Brain pericyte (primary cell): ENCODE measurements around the gene KCNJ3.

Source experiments
- DNase-seq: peaks from one replicate; pipeline ENCODE4 v3.0.0-alpha.2; 2012; ENCODE audit warnings: low read depth, low spot score

Gene KCNJ3

GRCh38 chr2:154698296-154698720 is at the start of gene KCNJ3:
Gene KCNJ3, plus strand, starts transcription at chr2:154698695. Its CDS starts 81 bp downstream, at chr2:154698776.
- no peak for DNase-seq

- DNase-seq, result no peak
Measured at GRCh38 chr2:154655499-154655898, 43.0 kb upstream of the KCNJ3 start.

GRCh38 chr2:154658854-154659253 is 39.6 kb upstream of the KCNJ3 start:
- DNase-seq, result no peak

- no peak for DNase-seq
Measured at GRCh38 chr2:154664248-154664647, 34.2 kb upstream of the KCNJ3 start.

GRCh38 chr2:154670083-154670482 is 28.4 kb upstream of the KCNJ3 start:
- DNase-seq, result no peak

- no peak for DNase-seq
Measured at GRCh38 chr2:154673694-154674093, 24.8 kb upstream of the KCNJ3 start.

GRCh38 chr2:154677401-154677800 is 21.1 kb upstream of the KCNJ3 start:
- DNase-seq, result no peak

GRCh38 chr2:154681741-154682140 is 16.8 kb upstream of the KCNJ3 start:
- no peak for DNase-seq

- no peak for DNase-seq
Measured at GRCh38 chr2:154686162-154686561, 12.3 kb upstream of the KCNJ3 start.

- no peak for DNase-seq
Measured at GRCh38 chr2:154688373-154688772, 10.1 kb upstream of the KCNJ3 start.

- no peak for DNase-seq
Measured at GRCh38 chr2:154689158-154689557, 9.3 kb upstream of the KCNJ3 start.

GRCh38 chr2:154692927-154693326 is 5.6 kb upstream of the KCNJ3 start:
- DNase-seq, result no peak

- no peak for DNase-seq
Measured at GRCh38 chr2:154693741-154694340, 4.7 kb upstream of the KCNJ3 start.

GRCh38 chr2:154694881-154695280 is 3.6 kb upstream of the KCNJ3 start:
- no peak for DNase-seq

- no peak for DNase-seq
Measured at GRCh38 chr2:154696369-154696768, 2.1 kb upstream of the KCNJ3 start.

- DNase-seq, result no peak
Measured at GRCh38 chr2:154696810-154697417, 1.6 kb upstream of the KCNJ3 start.

- no peak for DNase-seq
Measured at GRCh38 chr2:154697418-154698252, 860 bp upstream of the KCNJ3 start.

- DNase-seq, result no peak
Measured at GRCh38 chr2:154698721-154699574, 453 bp downstream of the KCNJ3 start.

GRCh38 chr2:154699575-154699930 is 1.1 kb downstream of the KCNJ3 start:
- DNase-seq, result no peak

GRCh38 chr2:154700136-154700535 is 1.6 kb downstream of the KCNJ3 start:
- no peak for DNase-seq

GRCh38 chr2:154704991-154705390 is 6.5 kb downstream of the KCNJ3 start:
- DNase-seq, result no peak

GRCh38 chr2:154706660-154707059 is 8.2 kb downstream of the KCNJ3 start:
- no peak for DNase-seq
